Esophagus mucosa (tissue), 1 donor: Measurements from ENCODE around the gene FABP3. TPM values are rescaled to one million over a fixed set of nuclear protein-coding genes. Genes with fewer than 3 reads are reported as not detected.

Experiments
- ATAC-seq: fragments of 200-7000 bp; cut with Tn5 transposase; one replicate; pipeline ENCODE4 v1.9.1; 2020
- total RNA-seq: library from RNA; stranded (reverse); gene quantifications from one replicate; pipeline ENCODE4 v1.2.4, GENCODE V29; 2023
- donor health status: DM: yes; HTN: yes; CAD: no.

FABP3 gene
- total RNA-seq, 1 donor from 2014 or later, result 0.36 TPM

DNA sequence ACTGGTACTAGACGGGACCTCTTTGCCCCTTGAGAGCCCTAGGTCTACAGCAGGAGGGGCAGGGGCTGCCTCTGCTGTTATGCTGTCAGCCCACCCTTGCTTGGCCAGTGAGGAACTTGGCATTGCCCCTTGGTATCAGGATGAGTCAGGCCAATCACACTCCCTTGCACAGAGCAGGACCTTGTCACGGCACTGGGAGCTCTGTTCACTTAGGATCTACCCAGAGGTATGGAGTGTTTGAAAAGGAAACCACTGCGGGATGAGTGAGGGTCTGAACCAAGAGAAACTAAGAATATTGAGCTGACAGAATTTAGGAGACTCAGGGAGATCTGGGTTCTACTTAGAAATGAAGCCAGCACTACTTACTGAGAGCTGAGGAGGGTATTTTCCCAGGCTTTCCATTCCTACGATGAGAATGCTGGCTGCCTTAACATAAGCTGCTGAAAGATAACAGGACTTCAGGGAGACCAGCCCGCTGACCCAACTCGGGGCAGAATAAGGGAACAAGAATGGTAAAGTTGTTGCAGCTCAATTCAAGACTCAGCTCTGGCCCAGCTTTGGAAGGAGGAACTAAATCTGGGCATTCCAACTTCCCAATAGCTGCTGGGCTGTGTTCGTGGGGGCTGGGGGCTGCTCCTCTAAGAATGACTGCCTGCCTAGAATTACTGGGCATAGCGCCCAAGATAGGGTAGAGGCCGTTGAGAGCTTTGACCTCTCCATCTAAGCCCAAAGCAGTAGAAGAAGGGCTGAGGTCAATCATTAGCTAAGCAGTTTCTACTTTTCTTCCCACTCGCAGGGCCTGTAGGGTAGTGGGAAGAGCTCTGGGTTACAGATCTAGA is 1.5 kb downstream of the FABP3 start:
- no peak for ATAC-seq

DNA sequence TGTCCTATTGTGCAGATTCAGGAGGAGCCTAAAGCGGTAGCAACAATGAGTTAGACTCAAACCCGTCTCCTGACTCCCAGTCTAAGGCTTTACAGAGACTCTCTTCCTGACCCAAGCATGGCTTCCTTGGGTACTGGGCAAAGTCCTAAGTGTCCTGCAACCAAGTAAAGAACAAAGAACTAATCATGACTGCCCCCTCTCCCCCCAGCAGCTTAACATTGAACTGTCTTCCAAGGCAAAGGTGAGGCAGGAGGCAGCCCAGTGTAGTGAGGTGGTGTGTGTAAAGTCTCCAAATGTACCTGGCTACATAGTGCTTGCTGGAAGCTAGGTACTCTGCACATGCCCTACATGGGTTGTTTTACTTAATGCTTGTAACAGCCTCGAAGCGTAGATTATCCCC is 2.3 kb downstream of the FABP3 start:
- ATAC-seq, result no peak

DNA sequence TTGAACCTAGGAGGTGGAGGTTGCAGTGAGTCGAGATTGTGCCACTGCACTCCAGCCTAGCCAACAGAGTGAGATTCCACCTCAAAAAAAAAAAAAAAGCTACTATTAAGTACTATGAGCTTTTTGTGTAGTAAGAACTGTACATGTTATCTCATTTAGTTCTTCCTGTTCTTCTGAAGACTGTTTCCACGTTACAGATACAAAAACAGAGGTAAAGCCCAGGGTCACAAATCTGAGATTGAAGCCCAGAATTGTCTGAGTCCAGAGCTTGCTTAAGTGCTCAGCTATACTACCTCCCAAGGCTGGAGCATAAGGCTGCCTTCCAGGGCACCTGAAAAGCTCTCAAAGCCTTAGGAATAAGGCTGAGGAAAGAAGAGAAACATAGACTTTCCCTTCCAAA is 2.9 kb downstream of the FABP3 start:
- ATAC-seq, result no peak

DNA sequence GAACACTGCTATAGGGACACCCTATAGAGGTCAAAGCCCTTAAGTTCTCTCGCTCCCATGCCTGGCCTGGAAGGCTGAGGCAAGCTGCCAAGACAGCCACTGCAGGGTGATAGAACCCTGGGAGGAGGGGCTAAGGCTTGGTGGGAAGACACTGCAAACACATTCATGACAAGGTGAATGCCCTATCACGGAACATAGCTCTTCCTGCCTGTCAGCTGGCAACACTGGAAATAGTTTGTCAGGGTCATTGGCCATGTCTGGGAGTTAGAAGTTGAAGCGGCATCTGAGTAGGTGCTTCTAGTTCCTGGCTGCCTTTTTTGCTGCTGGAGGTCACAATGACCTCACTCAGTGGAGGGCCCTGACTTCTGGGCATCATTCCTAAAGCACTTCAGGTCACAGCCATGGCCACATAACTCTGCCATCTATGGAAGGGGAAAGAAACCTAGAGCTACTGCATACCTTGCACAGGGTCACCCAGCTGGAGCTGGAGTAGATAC is 4.2 kb downstream of the FABP3 start:
- ATAC-seq, result no peak

DNA sequence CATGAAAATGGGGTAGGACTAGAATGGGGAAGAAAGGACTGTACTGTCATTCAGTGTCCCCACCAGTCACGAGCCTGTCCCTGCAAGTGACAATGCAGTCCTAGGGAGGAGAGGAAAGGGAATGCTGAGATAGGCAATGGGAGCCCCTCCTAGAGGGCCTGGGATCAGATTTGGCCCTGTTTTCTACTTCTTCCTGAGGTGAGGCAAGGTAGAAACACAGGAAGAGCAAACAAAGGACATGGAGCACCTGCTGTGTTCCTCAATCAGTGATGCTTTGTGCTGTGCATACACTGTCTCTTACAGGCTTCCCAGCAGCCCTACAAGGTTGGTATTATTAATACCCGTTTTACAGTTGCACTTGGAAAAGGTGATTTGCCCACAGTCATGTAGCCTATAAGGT is 6.1 kb downstream of the FABP3 start:
- no peak for ATAC-seq

- ATAC-seq, result no peak
These were observed 8.2 kb downstream of the FABP3 start for GRCh38 chr1:31364561-31365250.

DNA sequence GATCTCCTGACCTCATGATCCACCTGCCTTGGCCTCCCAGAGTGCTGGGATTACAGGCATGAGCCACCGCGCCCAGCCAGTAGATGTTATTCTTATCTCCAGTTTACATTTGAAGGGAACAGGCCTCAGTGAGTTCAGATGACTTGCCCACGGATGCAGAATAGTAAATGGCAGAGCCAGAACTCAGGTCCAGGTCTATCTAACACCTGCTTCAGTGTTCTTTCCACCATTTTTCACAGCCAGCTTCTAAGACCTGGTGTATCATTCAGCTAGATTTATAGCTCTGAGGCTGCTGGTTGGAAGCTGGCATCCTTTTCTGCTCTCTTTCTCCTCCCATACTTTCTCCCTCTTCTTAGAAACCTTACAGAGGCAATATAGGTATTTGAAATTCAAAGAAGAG is 10.8 kb downstream of the FABP3 start:
- no peak for ATAC-seq

DNA sequence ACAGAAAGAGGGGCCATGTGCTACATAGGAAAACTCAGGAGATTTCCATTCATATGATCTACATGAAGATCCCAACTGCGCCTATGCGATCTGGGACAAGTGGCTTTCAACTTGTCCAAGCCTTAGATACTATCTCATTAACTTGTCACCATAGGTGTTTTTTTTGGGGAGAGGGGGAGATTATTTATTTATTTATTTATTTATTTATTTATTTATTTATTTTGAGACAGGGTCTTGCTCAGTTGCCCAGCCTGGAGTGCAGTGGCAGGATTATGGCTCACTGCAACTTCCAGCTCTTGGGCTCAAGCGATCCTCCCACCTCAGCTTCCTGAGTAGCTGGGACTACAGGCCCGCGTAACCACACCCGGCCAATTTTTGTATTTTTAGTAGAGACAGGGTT is 11.3 kb downstream of the FABP3 start:
- no peak for ATAC-seq

GRCh38 chr1:31356427-31356826 is 16.4 kb downstream of the FABP3 start:
- no peak for ATAC-seq

DNA sequence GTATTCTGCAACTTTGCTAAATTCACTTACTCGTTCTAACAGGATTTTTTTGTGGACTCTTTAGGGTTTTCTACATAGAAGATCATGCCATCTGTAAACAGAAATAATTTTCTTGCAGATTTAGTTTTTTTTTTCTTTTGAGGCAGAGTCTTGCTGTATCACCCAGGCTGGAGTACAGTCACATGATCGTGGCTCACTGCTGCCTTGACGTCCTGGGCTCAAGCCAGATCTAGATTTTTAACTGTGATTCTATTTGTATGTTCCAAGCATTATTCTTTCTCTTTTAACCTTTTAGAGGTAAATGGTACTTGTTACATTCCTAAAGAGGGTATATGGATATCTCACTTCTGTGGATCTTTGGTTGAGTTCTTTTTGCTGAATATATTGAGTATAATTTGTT is 18.6 kb downstream of the FABP3 start:
- no peak for ATAC-seq

DNA sequence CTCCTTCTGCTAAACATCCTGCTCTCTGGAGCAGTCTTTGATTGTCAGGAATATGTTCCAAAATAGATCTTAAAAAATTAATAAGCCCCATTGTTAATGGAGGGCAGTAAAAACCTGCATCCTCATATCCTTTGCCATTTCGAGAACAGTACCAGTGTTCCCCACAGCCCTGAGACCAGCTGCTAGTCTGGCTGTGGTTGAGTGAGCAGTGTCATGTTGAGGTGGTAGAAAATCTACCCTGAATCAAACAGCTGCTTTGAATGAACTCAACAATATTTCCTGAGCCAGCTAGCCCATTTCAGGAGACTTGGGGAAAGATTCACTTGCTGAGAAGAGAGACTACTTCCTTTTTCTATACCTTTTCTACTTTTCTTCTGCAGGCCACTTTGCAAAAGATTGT is 24.4 kb downstream of the FABP3 start:
- ATAC-seq, result no peak

DNA sequence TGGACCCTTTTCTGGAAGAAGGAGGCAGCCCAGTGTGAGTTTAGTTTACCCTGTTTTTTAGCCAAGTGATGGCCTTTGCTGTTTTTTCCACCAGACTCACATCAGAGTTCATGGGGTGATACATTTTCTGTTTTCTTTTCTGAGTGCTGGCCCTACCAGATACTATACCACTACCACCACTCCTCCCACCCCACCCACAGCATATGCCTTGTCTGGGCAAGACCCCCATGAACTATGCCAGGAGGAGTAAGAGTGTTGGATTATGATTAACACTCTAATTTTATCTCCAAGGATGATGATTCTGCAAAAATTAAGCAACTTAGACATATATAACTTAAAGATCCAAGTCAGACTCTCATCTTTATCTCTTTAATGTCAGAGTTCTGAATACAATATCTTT is 26.1 kb downstream of the FABP3 start:
- no peak for ATAC-seq

DNA sequence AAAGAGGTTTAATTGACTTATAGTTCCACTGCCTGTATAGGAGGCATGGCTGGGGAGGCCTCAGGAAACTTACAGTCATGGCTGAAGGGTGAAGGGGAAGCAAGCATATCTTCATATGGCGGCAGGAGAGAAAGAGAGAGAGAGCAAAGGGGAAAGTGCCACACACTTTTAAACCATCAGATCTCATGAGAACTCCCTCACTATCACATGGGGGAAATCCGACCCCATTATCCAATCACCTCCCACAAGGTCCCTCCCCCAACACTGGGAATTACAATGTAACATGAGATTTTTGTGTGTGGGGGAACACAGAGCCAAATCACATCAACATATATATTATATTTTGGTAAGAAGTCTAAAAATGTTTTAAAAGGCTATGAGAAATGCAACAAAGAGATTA is 27.2 kb downstream of the FABP3 start:
- ATAC-seq, result no peak

GRCh38 chr1:31344503-31344902 is 28.4 kb downstream of the FABP3 start:
- no peak for ATAC-seq

DNA sequence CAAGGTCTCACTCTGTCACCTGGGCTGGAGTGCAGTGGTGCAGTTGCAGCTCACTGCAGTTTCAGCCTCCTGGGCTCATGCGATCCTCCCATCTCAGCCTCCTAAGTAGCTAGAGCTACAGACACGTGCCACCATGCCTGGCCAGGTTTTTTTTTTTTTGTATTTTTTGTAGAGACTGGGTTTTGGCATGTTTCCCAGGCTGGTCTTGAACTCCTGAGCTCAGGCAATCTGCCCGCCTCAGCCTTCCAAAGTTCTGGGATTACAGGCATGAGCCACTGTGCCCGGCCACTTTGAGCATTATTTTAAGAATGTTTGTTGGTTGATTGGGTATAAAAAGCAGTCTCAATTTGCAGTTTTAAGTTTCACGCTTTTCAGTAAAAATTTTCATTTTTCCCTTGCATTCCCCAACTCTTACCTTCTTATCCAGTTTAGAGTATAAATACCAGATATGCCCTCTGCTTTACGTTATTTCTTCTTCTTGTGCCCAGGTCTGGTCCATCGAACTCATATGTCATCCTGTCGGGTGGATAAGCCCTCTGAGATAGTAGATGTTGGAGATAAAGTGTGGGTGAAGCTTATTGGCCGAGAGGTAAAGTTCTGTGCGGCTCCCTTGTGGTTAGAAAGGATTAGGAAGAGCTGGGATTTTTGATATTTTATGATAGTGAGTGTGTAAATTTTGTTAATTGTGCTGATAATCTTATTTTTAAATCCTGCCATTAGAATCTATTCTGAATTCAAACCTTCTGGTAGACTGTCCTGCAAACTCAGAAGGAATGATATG is 36.0 kb downstream of the FABP3 start:
- ATAC-seq, result no peak

- ATAC-seq, result peak; percentile 37
These were observed 37.9 kb downstream of the FABP3 start for GRCh38 chr1:31335007-31335406.

DNA sequence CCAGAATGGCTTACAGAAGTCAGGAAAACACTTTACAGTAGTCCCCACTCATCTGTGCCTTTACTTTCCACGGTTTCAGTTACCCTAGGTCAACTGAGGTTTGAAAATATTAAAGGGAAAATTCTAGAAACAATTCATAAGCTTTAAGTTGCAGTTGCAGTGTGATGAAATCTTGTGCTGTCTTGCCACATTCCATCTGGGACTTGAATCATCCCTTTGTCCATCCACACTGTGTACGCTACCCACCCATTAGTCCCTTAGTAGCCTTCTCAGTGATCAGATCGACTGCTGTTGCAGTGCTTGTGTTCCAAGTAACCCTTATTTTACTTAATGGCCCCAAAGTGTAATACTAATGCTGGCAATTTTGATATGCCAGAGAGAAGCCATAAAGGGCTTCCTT is 45.5 kb downstream of the FABP3 start:
- peak; percentile 41 for ATAC-seq

DNA sequence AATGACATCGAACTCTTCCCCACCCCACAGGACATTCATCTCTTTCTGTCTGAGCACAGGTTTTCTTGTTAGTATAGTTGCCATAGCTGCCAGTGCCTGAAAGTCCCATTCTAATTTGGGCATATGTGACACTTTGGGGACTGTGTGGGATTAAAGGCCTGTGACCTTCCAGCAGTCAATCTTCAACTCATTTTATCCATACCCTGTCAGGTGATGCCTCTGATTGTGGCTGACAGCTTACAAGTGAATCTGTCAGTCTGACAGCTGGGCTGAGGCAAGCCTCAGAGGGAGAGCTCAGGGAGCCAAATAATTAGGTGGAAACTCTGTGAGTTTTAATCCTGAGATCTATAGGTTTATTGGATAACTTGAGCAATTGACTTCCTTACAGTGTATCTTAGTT is 46.4 kb downstream of the FABP3 start:
- ATAC-seq, result no peak

GRCh38 chr1:31324992-31325391 is 47.9 kb downstream of the FABP3 start:
- no peak for ATAC-seq

DNA sequence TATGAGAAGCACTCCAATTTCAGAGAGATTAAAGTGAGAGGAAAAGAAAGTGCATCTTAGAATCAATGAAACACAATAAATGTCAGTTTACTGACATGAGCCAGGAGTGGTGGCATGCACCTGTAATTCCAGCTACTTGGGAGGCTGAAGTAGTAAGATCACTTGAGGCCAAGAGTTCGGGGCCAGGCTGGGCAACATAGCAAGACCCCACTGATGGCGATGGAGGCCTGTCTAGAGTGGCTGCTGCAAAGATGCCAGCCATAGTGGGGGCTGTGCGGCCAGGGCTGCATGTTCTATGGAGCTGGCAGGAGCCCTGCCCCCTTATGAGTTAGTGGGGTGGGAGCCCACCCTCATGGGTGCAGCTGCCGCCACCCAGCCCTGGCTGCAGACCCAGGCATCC is 48.8 kb downstream of the FABP3 start:
- no peak for ATAC-seq

- ATAC-seq, result no peak
These were observed 54.7 kb downstream of the FABP3 start for GRCh38 chr1:31318146-31318545.

- ATAC-seq, result no peak
These were observed 57.0 kb downstream of the FABP3 start for GRCh38 chr1:31315902-31316301.
